Measurements from ENCODE around the gene C14orf119. TPM values are rescaled to one million over a fixed set of nuclear protein-coding genes. Genes with fewer than 3 reads are reported as not detected.
A peak's percentile ranks its signal among the peaks of the same experiment; 100 is the strongest.

The C14orf119 gene
- total RNA-seq, 3 donors from 2014 or later: 34.6 to 39.9 (median 36.9) TPM

DNA sequence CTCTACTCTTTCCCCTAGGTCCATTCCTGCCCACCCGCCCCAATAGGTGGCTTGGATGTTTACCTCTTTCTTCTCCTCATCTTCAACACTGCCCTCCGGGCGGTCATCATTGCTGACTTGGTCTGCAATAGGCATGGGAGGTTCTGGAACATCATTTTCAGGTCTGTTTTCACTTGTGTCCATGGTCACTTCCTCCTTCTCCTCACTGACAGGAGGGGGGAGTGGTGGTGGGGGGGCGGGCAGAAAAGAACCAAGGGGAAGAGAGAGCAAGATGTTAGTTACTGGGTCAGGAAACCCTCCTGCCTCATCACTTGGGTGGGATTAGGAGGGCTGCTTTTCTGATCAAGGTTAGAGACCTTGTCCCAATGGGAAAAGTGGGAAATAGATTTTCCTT lies 25.9 kb upstream of the C14orf119 start:
- H3K27me3 Mint-ChIP-seq (ENCODE audit: low read depth): no peaks in the 10 kb centered on the region

DNA sequence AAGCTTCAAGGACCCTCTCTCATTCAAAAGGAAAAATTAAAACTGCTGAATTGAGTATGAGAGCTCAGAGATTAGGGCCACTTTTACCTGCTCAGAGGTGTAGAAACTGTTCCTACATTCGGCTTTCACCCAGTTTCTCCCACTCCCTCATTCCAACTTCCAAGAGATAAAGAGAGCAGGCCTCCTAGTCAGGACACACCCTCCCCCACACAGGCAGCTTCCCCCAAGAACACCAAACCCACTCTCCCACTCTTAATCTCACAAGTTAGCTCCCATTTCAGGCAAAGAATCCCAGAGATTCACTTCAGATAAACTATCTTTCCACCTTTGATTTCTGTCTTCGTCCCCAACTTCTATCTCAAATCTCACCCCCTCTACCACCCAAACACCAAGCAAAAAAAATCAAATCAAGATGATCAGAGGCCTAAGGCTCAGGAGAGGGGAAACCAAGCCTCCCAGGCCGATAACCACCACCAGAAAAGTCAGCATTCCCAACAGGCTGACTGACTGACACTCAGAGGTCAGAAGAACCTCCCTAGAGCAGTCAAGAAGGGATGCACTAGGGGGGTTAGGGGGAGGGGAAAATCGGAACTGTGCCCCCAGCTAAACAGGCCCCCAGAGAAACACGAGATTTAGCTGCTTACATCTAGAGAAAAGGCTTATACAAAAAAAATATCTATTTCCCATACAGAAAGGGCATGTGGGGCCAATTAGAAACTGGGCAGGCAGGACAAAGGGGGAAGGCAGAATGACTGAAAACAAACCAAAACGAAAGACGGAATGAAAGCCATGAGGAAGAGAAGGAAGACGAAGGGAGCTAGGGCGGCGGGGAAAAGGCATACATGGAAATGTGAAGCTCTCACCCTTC lies 24.8 kb upstream of the C14orf119 start:
- DNase-seq: no peak
- no peak for ATAC-seq
- H3K9me3 Mint-ChIP-seq: no peaks in the 10 kb centered on the region
- H3K27me3 Mint-ChIP-seq (ENCODE audit: low read depth): no peaks in the 10 kb centered on the region
- H3K36me3 Mint-ChIP-seq (ENCODE audit: insufficient read depth): peaks cover 26% of the 10 kb centered on the region
- peak overlapping the region; percentile 97 for H3K4me3 Mint-ChIP-seq
- peaks cover 37% of the 10 kb centered on the region for H3K4me1 Mint-ChIP-seq (ENCODE audit: low read depth)

More for the DNA sequence above, 25.9 kb upstream of the C14orf119 start:
- no peaks in the 10 kb centered on the region for H3K9me3 Mint-ChIP-seq
- peak overlapping the region; percentile 50 for H3K4me3 Mint-ChIP-seq
- H3K4me1 Mint-ChIP-seq (ENCODE audit: low read depth): peaks cover 35% of the 10 kb centered on the region
- DNase-seq (no peak), ATAC-seq (no peak)
- H3K36me3 Mint-ChIP-seq (ENCODE audit: insufficient read depth): peaks cover 25% of the 10 kb centered on the region

DNA sequence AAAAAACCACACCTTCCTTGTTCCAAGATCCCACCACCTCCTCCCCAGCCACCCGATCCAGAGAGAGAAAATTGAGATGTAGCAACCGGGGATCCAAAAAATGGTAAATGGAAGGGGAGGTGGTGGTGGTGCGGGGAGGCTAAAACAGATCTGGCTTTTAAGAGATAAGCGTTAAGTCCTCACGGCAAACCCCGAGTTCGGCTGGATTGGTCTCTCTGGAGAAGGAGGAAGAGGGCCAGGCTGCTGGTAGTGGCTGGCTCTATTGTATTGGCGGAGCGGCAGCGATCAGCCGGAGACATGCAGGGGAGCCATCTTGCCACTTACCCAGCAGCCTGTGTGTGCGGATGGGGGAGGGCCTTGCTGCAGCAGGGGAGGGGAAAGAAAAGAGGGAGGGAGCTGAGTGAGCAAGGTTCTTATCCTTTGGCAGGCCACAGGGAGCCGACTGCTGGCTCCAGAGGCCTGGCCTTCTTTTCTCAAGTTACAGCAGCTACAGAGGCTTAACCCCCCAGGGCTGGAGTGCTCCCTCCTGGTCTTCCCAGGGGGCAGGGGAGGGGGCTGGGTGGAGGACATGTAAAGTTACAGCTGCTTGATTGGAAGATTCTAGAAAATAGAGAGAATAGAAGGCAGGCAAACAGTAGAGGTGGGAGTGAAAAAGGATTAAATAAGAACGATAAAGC lies 23.9 kb upstream of the C14orf119 start:
- DNase-seq: peak; percentile 67
- no peaks in the 10 kb centered on the region for H3K27me3 Mint-ChIP-seq (ENCODE audit: low read depth)
- ATAC-seq: peak; percentile 97
- peaks cover 27% of the 10 kb centered on the region for H3K36me3 Mint-ChIP-seq (ENCODE audit: insufficient read depth)
- H3K9me3 Mint-ChIP-seq: no peaks in the 10 kb centered on the region
- peaks cover 32% of the 10 kb centered on the region for H3K4me1 Mint-ChIP-seq (ENCODE audit: low read depth)
- peak overlapping the region; percentile 97 for H3K4me3 Mint-ChIP-seq

DNA sequence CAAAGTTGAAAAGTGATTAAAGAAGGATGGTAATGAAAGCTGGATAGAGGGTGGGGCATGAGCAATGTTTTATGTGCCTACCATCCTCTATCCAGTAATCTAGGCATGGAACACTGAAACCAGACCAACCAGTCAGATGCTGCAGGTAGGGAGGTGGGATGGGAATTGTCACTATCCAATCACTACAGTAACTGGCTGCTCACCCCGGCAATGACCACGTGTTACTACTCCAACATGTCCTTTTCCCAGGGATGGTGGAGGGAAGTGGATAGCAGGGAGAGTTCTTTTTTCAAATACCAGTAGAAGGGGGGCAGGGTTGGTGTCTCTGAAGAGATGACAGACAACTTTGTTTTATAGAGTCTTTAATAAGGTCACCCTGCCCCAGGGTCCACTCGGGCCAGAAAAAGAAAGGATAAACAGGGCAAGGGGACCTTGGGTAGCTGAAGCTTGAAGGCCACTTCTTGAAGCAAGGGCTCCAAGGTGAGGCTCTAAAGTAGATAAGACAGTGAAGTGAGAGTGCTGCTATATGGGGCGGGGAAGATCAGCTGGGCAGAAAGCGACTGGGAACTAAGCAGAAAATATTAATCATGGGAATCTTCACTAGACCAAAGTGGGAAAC lies 23.3 kb upstream of the C14orf119 start:
- no peak for ATAC-seq
- no peak for DNase-seq
- H3K9me3 Mint-ChIP-seq: no peaks in the 10 kb centered on the region
- peaks cover 24% of the 10 kb centered on the region for H3K36me3 Mint-ChIP-seq (ENCODE audit: insufficient read depth)
- H3K4me3 Mint-ChIP-seq: peak overlapping the region; percentile 97
- no peaks in the 10 kb centered on the region for H3K27me3 Mint-ChIP-seq (ENCODE audit: low read depth)
- peaks cover 32% of the 10 kb centered on the region for H3K4me1 Mint-ChIP-seq (ENCODE audit: low read depth)

DNA sequence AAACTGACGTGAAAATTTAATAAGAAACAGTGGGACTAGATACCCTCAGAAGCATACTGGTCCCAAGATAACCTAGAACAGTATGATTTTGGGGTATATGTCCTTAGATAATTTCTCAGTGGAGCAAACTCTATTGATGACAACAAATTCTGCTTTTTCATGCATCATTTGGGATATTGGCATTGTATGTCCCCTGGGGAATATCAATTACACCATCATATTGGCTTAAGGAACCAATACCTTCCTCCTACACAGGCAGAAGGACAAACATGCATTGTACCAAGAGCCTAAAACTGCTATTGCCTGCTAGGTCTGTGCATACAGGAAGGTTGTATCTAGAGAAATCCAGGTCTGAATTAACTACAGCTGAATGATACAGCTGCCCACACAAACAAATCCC lies 20.4 kb upstream of the C14orf119 start:
- peaks cover 35% of the 10 kb centered on the region for H3K36me3 Mint-ChIP-seq (ENCODE audit: insufficient read depth)
- ATAC-seq: no peak
- H3K4me3 Mint-ChIP-seq: no peak overlapping the region
- no peaks in the 10 kb centered on the region for H3K9me3 Mint-ChIP-seq
- DNase-seq: no peak
- H3K4me1 Mint-ChIP-seq (ENCODE audit: low read depth): peaks cover 25% of the 10 kb centered on the region
- H3K27me3 Mint-ChIP-seq (ENCODE audit: low read depth): no peaks in the 10 kb centered on the region

DNA sequence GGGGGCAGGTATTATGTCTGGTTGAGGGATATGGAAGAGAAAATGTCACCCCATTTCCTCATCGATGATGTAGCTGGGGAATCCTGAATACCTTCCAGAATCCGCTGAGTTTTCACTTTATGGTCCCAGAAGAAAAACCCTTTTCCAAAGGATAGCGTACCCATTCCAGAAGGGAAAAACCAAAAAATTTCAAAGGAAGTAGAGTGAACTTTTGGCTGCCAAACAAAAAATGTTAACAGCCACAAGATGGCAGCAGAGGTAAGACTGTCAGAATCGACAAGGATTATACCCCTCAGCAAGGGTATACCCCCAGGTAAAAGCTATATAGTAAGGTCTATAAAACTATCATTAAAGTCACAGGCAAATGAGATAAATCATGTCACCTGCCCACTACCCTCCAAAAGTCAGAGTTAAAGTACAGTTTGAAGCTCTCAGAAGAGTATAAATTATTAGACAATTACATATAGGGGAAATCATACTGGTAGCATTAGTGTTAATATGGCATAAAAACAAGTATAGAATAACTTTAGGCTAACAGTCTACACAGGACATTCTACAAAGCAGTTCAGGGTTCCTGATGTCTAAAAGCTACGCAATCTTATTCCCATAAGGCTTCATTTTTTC lies 18.4 kb upstream of the C14orf119 start:
- DNase-seq: no peak
- H3K36me3 Mint-ChIP-seq (ENCODE audit: insufficient read depth): peaks cover 44% of the 10 kb centered on the region

DNA sequence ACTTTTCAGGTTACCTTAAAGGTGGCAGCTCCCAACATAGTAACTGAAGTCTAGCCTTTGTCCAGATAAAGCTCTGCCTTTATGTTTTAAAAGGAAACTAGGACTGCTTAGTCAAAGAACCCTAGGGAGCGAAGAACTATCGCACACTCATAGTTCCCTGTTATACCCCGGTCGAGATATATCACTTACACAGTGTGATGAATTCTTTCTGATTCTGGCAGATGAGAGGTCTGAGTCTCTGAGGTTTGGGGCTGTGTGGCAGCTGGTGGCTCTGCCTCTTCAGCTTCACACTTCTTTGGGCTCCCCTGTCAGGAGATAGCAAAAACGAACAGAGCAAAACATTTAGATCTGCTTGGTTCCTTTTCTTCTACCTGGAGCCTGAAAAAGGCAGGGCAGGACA lies 17.3 kb upstream of the C14orf119 start:
- no peak for ATAC-seq
- Mint-ChIP-seq H3K36me3 (ENCODE audit: insufficient read depth) (peaks cover 42% of the 10 kb centered on the region), H3K4me3 (no peak overlapping the region), H3K27me3 (ENCODE audit: low read depth) (no peaks in the 10 kb centered on the region), H3K4me1 (ENCODE audit: low read depth) (peaks cover 9% of the 10 kb centered on the region), H3K9me3 (no peaks in the 10 kb centered on the region)
- DNase-seq: no peak

More for the DNA sequence above, 18.4 kb upstream of the C14orf119 start:
- Mint-ChIP-seq H3K9me3 (no peaks in the 10 kb centered on the region), H3K4me3 (no peak overlapping the region), H3K4me1 (ENCODE audit: low read depth) (peaks cover 16% of the 10 kb centered on the region), H3K27me3 (ENCODE audit: low read depth) (no peaks in the 10 kb centered on the region)
- ATAC-seq: peak; percentile 77 to 80

DNA sequence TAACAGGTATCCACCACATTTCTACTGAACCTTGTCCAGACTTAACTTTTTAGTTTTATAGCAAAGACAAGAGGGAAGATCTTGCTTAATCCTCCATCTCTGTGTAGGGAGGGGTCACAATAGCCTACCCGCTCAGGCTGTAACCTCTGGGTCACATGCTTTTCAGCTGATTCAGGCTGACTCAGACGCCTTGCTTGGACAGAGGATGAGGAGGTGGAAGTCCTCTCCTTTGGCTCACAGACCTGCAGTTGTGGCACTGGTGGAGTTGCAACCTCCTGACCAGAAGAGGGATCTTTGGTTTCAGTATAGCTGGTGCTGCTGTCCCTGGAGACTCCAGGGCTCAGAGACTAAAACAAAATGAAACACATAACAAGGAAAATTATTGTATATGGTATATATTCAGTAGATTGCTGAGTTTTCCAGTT lies 16.6 kb upstream of the C14orf119 start:
- no peak overlapping the region for H3K4me3 Mint-ChIP-seq
- ATAC-seq (no peak), DNase-seq (no peak)
- H3K4me1 Mint-ChIP-seq (ENCODE audit: low read depth): peaks cover 9% of the 10 kb centered on the region
- no peaks in the 10 kb centered on the region for H3K9me3 Mint-ChIP-seq
- peaks cover 40% of the 10 kb centered on the region for H3K36me3 Mint-ChIP-seq (ENCODE audit: insufficient read depth)
- no peaks in the 10 kb centered on the region for H3K27me3 Mint-ChIP-seq (ENCODE audit: low read depth)

DNA sequence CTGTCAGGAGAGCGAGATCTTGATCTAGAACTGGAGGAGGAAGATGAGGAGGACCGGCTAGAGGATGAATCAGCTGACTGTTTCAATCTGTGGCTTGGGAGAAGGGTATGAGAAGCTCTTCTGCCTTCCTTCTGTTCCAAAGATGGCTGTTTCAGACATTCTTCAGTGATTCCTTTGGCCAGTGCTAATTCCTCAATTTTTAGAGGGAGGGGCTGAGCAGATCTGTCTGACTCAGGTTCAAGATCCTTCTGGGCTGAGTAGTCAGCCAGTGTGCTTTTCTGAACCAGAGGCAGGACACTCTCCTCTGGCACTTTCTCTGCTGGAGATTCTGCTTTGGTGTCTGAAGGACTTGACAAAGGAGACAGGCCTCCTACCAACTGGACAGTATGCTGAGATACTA lies 15.6 kb upstream of the C14orf119 start:
- Mint-ChIP-seq H3K36me3 (ENCODE audit: insufficient read depth) (peaks cover 43% of the 10 kb centered on the region), H3K9me3 (no peaks in the 10 kb centered on the region), H3K4me3 (no peak overlapping the region), H3K27me3 (ENCODE audit: low read depth) (no peaks in the 10 kb centered on the region), H3K4me1 (ENCODE audit: low read depth) (peaks cover 12% of the 10 kb centered on the region)
- ATAC-seq (no peak), DNase-seq (no peak)

DNA sequence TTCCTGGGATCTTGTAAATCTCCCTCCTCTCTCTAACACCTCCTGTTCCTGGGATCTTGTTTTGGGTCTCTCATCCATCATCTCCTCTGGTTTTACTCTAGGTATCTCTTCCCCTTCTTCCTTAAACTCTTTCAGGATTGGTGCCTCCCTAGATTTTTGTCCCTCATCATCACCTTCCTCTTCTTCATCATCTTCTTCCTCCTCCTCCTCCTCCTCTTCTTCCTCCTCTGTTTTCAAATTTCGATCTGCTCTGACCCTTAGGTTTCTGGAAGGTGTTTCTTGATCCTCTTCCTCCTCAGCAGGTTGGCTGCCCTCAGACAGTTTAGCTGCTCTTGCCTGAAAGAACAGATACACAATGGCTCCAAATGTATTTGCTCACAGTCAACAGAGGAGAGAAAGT lies 14.8 kb upstream of the C14orf119 start:
- Mint-ChIP-seq H3K27me3 (ENCODE audit: low read depth) (no peaks in the 10 kb centered on the region), H3K9me3 (no peaks in the 10 kb centered on the region), H3K4me3 (no peak overlapping the region), H3K4me1 (ENCODE audit: low read depth) (peaks cover 17% of the 10 kb centered on the region), H3K36me3 (ENCODE audit: insufficient read depth) (peaks cover 45% of the 10 kb centered on the region)
- DNase-seq (no peak), ATAC-seq (no peak)

DNA sequence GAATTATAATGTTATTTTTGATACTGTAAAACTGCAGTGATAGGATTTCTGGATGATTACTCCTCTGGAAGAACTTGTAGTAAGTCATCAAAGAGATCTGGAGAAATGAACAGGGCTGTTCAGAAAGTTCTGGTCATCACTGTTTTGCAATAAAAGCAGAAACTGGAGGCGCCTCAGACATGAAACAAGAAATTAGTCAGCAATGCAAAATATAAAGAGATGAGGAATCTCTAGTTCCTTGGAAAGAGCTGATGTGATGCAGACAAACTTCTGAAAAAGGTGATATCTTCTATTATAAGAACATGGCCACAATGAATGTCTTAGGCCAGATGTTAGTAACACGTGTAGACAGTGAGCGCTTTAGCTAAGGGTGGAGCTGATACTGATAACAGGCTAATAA lies 9.8 kb upstream of the C14orf119 start:
- Mint-ChIP-seq H3K36me3 (ENCODE audit: insufficient read depth) (peaks cover 47% of the 10 kb centered on the region), H3K4me3 (peak overlapping the region; percentile 6)

DNA sequence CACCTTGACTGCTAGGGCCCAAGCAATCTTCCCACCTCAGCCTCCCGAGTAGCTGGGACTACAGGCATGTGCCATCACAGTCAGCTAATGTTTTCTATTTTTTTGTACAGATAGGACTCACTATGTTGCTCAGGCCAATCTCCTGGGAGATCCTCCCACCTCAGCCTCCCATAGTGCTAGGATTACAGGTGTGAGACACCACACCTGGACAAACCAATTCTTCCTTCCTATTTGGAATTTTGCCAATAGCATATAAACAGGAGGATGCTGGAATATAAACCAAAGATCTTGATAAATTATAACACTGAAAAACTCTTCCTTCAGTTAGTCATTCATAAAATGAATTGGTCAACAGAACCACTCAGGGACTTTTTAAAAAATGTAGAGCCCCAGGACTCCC lies 8.7 kb upstream of the C14orf119 start:
- Mint-ChIP-seq H3K4me1 (ENCODE audit: low read depth) (peaks cover 44% of the 10 kb centered on the region), H3K9me3 (no peaks in the 10 kb centered on the region), H3K27me3 (ENCODE audit: low read depth) (no peaks in the 10 kb centered on the region), H3K36me3 (ENCODE audit: insufficient read depth) (peaks cover 41% of the 10 kb centered on the region), H3K4me3 (no peak overlapping the region)
- DNase-seq (no peak), ATAC-seq (no peak)

More for the DNA sequence above, 9.8 kb upstream of the C14orf119 start:
- DNase-seq (no peak), ATAC-seq (peak; percentile 83 to 90)
- Mint-ChIP-seq H3K27me3 (ENCODE audit: low read depth) (no peaks in the 10 kb centered on the region), H3K4me1 (ENCODE audit: low read depth) (peaks cover 45% of the 10 kb centered on the region), H3K9me3 (no peaks in the 10 kb centered on the region)

DNA sequence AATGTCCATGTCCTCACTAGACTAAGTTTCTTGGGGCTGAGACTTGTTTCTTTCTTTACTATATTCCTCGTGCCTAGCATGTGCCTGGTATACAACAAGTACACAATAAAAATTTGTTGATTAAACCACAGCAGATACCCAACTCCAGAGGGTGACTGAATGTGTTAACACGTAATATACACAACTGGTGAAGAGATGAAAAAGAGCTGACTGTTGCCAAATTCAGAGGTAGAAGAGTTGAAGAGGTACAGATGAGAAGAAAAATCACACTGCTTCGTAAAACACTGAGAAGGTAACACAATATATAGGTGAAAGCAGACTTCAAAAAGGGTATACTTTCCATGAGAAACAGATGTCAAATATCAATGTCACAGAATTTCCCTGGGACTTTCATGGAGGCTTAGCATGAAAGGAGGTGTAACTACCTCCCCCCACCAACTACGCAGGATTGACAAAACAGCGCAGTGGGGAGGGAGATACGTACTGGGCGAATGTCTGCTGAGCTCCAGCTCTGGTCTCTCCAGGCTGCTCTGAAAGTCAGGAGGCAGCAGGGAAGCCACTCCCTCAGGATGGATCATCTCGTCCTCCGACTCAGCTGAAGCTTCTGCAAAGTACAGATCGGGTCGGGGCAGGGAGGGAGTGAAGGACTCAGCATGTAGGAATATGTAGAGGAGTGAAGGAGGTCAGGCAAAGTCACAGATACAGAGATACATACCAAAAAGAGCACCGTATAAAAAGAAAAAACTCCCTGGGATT lies 5.6 kb upstream of the C14orf119 start:
- H3K27me3 Mint-ChIP-seq (ENCODE audit: low read depth): no peaks in the 10 kb centered on the region
- no peak overlapping the region for H3K4me3 Mint-ChIP-seq
- peaks cover 47% of the 10 kb centered on the region for H3K36me3 Mint-ChIP-seq (ENCODE audit: insufficient read depth)
- DNase-seq (no peak), ATAC-seq (no peak)
- H3K4me1 Mint-ChIP-seq (ENCODE audit: low read depth): peaks cover 63% of the 10 kb centered on the region
- H3K9me3 Mint-ChIP-seq: no peaks in the 10 kb centered on the region

DNA sequence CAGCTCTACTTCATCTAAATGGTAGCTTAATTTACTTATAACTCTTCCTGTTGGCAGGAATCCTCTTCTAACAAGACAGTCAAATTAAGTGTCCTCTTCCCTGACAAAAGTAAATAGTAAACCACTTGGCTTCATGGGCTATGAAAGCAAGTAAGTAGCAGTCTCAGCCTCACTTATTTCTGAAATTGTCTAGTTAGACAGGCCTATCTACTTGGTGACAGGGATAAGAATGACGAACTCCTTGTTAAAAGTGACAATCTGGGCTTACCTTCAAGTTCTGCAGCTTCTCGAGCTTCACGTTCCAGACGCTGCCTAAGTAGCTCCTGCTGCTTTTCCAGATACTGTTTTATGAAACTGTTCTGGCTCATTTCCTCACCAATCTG lies 5.1 kb upstream of the C14orf119 start:
- Mint-ChIP-seq H3K36me3 (ENCODE audit: insufficient read depth) (peaks cover 45% of the 10 kb centered on the region), H3K27me3 (ENCODE audit: low read depth) (no peaks in the 10 kb centered on the region), H3K4me1 (ENCODE audit: low read depth) (peaks cover 57% of the 10 kb centered on the region), H3K9me3 (no peaks in the 10 kb centered on the region), H3K4me3 (no peak overlapping the region)
- ATAC-seq (no peak), DNase-seq (no peak)

Data from activated T-cell treated with anti-CD3 and anti-CD28 coated beads, Interleukin-2, amount 50 U/mL, for 4 hours (primary cell).